Liver (tissue), 9 donors: ENCODE data around the gene GTF2F2. TPM values are rescaled to one million over a fixed set of nuclear protein-coding genes. Genes with fewer than 3 reads are reported as not detected.

Experiments
- DNase-seq: peaks from one replicate; pipeline ENCODE4 v3.0.0-alpha.2; 2017; ENCODE audit warnings: low spot score
- H3K27ac ChIP-seq, 2 donors: one replicate each; pipeline ENCODE4 v1.7.0; 2013; ENCODE audit warnings: inconsistent platforms in 2 of 2, low read length in 2 of 2, control low read depth in 1 of 2, low read depth in 1 of 2, mild to moderate bottlenecking in 1 of 2
- H3K27me3 ChIP-seq, 4 donors: one replicate each; pipeline versions ENCODE4 v1.6.1 to v1.7.0; 2013; ENCODE audit warnings: low read length in 3 of 4, inconsistent platforms in 1 of 4, mild to moderate bottlenecking in 1 of 4, moderate library complexity in 1 of 4; ENCODE audit not compliant: control insufficient read depth in 4 of 4, insufficient read depth in 4 of 4
- H3K36me3 ChIP-seq, 4 donors: one replicate each; pipeline versions ENCODE4 v1.6.1 to v1.7.0; 2013; ENCODE audit warnings: low read length in 3 of 4, mild to moderate bottlenecking in 3 of 4, low read depth in 1 of 4, moderate library complexity in 1 of 4; ENCODE audit not compliant: control insufficient read depth in 4 of 4, insufficient read depth in 3 of 4
- H3K4me1 ChIP-seq, 4 donors: one replicate each; pipeline versions ENCODE4 v1.6.1 to v1.7.0; 2013; ENCODE audit warnings: low read length in 3 of 4, mild to moderate bottlenecking in 3 of 4, moderate library complexity in 1 of 4; ENCODE audit not compliant: control insufficient read depth in 4 of 4, insufficient read depth in 4 of 4
- H3K4me3 ChIP-seq, 3 donors: one replicate each; pipeline versions ENCODE4 v1.6.1 to v1.7.0; 2013; ENCODE audit warnings: low read length in 3 of 3, control low read depth in 1 of 3, low read depth in 1 of 3, mild to moderate bottlenecking in 1 of 3
- H3K9ac ChIP-seq, 2 donors: one replicate each; pipeline ENCODE4 v1.7.0; 2013; ENCODE audit warnings: low read length in 2 of 2, mild to moderate bottlenecking in 2 of 2, moderate library complexity in 2 of 2, control low read depth in 1 of 2, low read depth in 1 of 2
- H3K9me3 ChIP-seq, 4 donors: one replicate each; pipeline versions ENCODE4 v1.6.1 to v1.7.0; 2013; ENCODE audit warnings: low read length in 3 of 4; ENCODE audit not compliant: control insufficient read depth in 4 of 4
- EGR1 ChIP-seq, 2 donors: IDR thresholded peaks; 2 replicates each; pipeline ENCODE4 v1.6.1; 2016 to 2018; ENCODE audit warnings: antibody characterized with exemption in 2 of 2, low read depth in 2 of 2
- FOXA2 ChIP-seq: IDR thresholded peaks from 2 replicates; pipeline ENCODE4 v1.6.1; 2016; ENCODE audit warnings: antibody characterized with exemption
- GABPA ChIP-seq, 2 donors: IDR thresholded peaks in 1 of 2; conservative IDR thresholded peaks in 1 of 2; 2 replicates each; pipeline ENCODE4 v1.6.1; 2016; ENCODE audit warnings: antibody characterized with exemption in 2 of 2, mild to moderate bottlenecking in 1 of 2, moderate library complexity in 1 of 2
- HNF4A ChIP-seq, 2 donors: conservative IDR thresholded peaks; 2 replicates each; pipeline ENCODE4 v1.6.1; 2016; ENCODE audit warnings: antibody characterized with exemption in 2 of 2, mild to moderate bottlenecking in 2 of 2
- NR2F2 ChIP-seq: IDR thresholded peaks from 2 replicates; pipeline ENCODE4 v1.6.1; 2016; ENCODE audit warnings: antibody characterized with exemption
- RAD21 ChIP-seq, 2 donors: IDR thresholded peaks; 2 replicates each; pipeline ENCODE4 v1.6.1; 2016; ENCODE audit warnings: antibody characterized with exemption in 2 of 2, mild to moderate bottlenecking in 2 of 2
- RXRA ChIP-seq, 2 donors: IDR thresholded peaks; 2 replicates each; pipeline ENCODE4 v1.6.1; 2017 to 2018; ENCODE audit warnings: antibody characterized with exemption in 2 of 2, mild to moderate bottlenecking in 1 of 2
- TAF1 ChIP-seq: conservative IDR thresholded peaks from 2 replicates; pipeline ENCODE4 v1.6.1; 2016; ENCODE audit warnings: antibody characterized with exemption, mild to moderate bottlenecking
- YY1 ChIP-seq: IDR thresholded peaks from 2 replicates; pipeline ENCODE4 v1.6.1; 2016; ENCODE audit warnings: antibody characterized with exemption, mild to moderate bottlenecking
- WGBS: extraction: QIAGEN DNeasy Blood & Tissue Kit; methylation state at CpG from one replicate; pipeline ENCODE4 v1.1.7; 2013; 5-methylcytosine and 5-hydroxymethylcytosine counted together
- polyA plus RNA-seq, 2 donors: library from polyadenylated mRNA; stranded (reverse) in 1 of 2; unstranded in 1 of 2; fragments of 200-250 nt in 1 of 2; fragments of >200 nt in 1 of 2; fragmentation: Nextera tagmentation in 1 of 2; extraction: Ambion mirVana in 1 of 2; gene quantifications; one replicate each; pipeline versions ENCODE4 v1.2.1 to v1.2.3, GENCODE V29; 2013 to 2015
- total RNA-seq, 2 donors: library from RNA; depleted of rRNA; stranded (reverse); fragments of >200 nt; gene quantifications; one replicate each; pipeline ENCODE4 v1.2.3, GENCODE V29; 2014
- TF ChIP-seq, protein P1 (sequence below): IDR thresholded peaks from 2 replicates; pipeline ENCODE4 v1.6.1; 2016; ENCODE audit warnings: antibody characterized with exemption, mild to moderate bottlenecking
- TF ChIP-seq, protein P2 (sequence below): IDR thresholded peaks from 2 replicates; pipeline ENCODE4 v1.6.1; 2016; ENCODE audit warnings: antibody characterized with exemption
- TF ChIP-seq, protein P3 (sequence below): IDR thresholded peaks from 2 replicates; pipeline ENCODE4 v1.6.1; 2016; ENCODE audit warnings: antibody characterized with exemption
- donor health status: healthy.
- donor health status: healthy.
- donor health status: healthy.
- donor health status: healthy.
- donor health status: healthy.

Gene GTF2F2
- total and polyA plus RNA-seq, 4 donors, result 6.0 to 8.5 (median 7.3) TPM

GRCh38 chr13:45332036-45332830, 211.9 kb downstream of the GTF2F2 start:
- Histone ChIP-seq H3K4me1 (peaks cover 12 to 43% (median 37%) of the 10 kb centered on the region in 4 donors), H3K9ac (no peak overlapping the region)

GRCh38 chr13:45332831-45333219, 212.5 kb downstream of the GTF2F2 start:
- WGBS, result 93% methylated on average over 3 of the region's 3 CpGs
- Histone ChIP-seq H3K4me1 (peaks cover 15 to 49% (median 43%) of the 10 kb centered on the region in 4 donors), H3K27me3 (no peaks in the 10 kb centered on the region), H3K9me3 (no peaks in the 10 kb centered on the region), H3K36me3 (peaks cover 4 to 18% (median 16%) of the 10 kb centered on the region in 4 donors), H3K27ac (no peak overlapping the region), H3K4me3 (no peak overlapping the region), H3K9ac (no peak overlapping the region)
- TF ChIP-seq, protein P1, sequence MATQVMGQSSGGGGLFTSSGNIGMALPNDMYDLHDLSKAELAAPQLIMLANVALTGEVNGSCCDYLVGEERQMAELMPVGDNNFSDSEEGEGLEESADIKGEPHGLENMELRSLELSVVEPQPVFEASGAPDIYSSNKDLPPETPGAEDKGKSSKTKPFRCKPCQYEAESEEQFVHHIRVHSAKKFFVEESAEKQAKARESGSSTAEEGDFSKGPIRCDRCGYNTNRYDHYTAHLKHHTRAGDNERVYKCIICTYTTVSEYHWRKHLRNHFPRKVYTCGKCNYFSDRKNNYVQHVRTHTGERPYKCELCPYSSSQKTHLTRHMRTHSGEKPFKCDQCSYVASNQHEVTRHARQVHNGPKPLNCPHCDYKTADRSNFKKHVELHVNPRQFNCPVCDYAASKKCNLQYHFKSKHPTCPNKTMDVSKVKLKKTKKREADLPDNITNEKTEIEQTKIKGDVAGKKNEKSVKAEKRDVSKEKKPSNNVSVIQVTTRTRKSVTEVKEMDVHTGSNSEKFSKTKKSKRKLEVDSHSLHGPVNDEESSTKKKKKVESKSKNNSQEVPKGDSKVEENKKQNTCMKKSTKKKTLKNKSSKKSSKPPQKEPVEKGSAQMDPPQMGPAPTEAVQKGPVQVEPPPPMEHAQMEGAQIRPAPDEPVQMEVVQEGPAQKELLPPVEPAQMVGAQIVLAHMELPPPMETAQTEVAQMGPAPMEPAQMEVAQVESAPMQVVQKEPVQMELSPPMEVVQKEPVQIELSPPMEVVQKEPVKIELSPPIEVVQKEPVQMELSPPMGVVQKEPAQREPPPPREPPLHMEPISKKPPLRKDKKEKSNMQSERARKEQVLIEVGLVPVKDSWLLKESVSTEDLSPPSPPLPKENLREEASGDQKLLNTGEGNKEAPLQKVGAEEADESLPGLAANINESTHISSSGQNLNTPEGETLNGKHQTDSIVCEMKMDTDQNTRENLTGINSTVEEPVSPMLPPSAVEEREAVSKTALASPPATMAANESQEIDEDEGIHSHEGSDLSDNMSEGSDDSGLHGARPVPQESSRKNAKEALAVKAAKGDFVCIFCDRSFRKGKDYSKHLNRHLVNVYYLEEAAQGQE, result no peak
- TF ChIP-seq RXRA (IDR thresholded peaks at IDR 0.05) (no peak), NR2F2 (no peak), HNF4A (conservative IDR thresholded peaks at IDR 0.05) (no peak), RAD21 (IDR thresholded peaks at IDR 0.05) (no peak), GABPA (IDR thresholded peaks at IDR 0.05 in 1 of 2, conservative IDR thresholded peaks at IDR 0.05 in 1 of 2) (no peak), YY1 (no peak), FOXA2 (no peak), TAF1 (no peak)
- no peak for DNase-seq

More at GRCh38 chr13:45332036-45332830, 211.9 kb downstream of the GTF2F2 start:
- no peak overlapping the region for H3K4me3 ChIP-seq
- no peaks in the 10 kb centered on the region for H3K27me3 ChIP-seq
- no peak for DNase-seq
- H3K27ac ChIP-seq, result peak overlapping the region in 1 of 2 donors; percentile 14
- 95% methylated on average over 2 of the region's 2 CpGs for WGBS
- TF ChIP-seq EGR1 (IDR thresholded peaks at IDR 0.05; ENCODE audit: low read depth in 2 of 2), result no peak
- no peak for TF ChIP-seq GABPA (IDR thresholded peaks at IDR 0.05 in 1 of 2, conservative IDR thresholded peaks at IDR 0.05 in 1 of 2)
- TF ChIP-seq RXRA (IDR thresholded peaks at IDR 0.05), result no peak
- TF ChIP-seq, protein P1, result no peak
- TF ChIP-seq, protein P2, sequence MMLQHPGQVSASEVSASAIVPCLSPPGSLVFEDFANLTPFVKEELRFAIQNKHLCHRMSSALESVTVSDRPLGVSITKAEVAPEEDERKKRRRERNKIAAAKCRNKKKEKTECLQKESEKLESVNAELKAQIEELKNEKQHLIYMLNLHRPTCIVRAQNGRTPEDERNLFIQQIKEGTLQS, result no peak
- TF ChIP-seq HNF4A (conservative IDR thresholded peaks at IDR 0.05), result no peak
- TF ChIP-seq, protein P3, sequence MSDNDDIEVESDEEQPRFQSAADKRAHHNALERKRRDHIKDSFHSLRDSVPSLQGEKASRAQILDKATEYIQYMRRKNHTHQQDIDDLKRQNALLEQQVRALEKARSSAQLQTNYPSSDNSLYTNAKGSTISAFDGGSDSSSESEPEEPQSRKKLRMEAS, result no peak
- peaks cover 2 to 13% (median 11%) of the 10 kb centered on the region in 4 donors for H3K36me3 ChIP-seq
- H3K9me3 ChIP-seq, result no peaks in the 10 kb centered on the region
